ENCODE results near the gene RPL38.
A peak's percentile ranks its signal among the peaks of the same experiment; 100 is the strongest.

RPL38 gene

DNA sequence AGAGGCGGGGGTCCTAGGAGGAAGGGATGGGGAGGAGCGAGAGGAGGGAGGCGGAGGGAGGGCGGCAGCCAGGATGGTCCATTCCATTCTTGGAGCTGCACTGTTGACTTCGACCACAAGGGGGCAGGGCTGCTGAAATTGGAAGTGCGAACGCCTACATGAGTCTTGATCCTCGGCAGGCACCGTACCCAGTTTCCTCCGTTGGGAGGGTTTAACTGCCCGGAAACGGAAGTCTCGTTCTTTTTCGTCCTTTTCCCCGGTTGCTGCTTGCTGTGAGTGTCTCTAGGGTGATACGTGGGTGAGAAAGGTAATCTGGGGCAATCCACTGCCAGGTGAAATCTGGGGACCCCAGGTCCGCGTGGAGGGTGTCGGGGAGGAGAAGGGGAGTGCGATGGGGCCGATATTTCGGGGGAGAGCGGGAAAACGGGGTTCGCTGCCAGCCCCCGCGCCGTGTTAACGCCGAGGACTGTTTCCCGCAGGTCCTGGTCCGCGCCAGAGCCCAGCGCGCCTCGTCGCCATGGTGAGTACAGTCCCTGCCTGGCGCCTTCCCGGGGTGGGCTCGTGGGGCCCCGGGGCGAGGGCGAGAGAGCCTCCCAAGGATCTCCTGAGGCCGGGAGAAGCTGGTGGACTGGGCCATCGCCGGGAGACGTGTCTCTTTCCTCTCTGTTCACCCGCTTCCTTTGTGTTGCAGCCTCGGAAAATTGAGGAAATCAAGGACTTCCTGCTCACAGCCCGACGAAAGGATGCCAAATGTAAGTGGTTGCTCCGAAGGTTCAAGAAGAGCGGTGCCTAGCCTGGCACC is at the start of gene RPL38:
RPL38 (plus strand) TSS at position 240 of the 802 bp plus-strand sequence; CDS start at position 518, 278 bp downstream.
- DNase-seq (ENCODE audit: low read depth, low spot score), result peak; percentile 97
- in situ Hi-C loops (cut with HindIII; ENCODE audit: low sequenced_read_pairs), result no loop called here
- peak within 1 kb of the TSS; percentile 78 for H3K4me3 ChIP-seq (ENCODE audit: low read depth, low read length)
- TF ChIP-seq CTCF (IDR thresholded peaks at IDR 0.05; ENCODE audit: low read depth, low read length), result peak; percentile 96

- no peak for TF ChIP-seq CTCF (IDR thresholded peaks at IDR 0.05; ENCODE audit: low read depth, low read length)
Measured at GRCh38 chr17:74153821-74154430, 49.6 kb upstream of the RPL38 start.

GRCh38 chr17:74156878-74157277 is 46.6 kb upstream of the RPL38 start:
- no peak overlapping the region for H3K4me3 ChIP-seq (ENCODE audit: low read depth, low read length)
- in situ Hi-C loops (cut with HindIII; ENCODE audit: low sequenced_read_pairs), result no loop called here
- no peak for TF ChIP-seq CTCF (IDR thresholded peaks at IDR 0.05; ENCODE audit: low read depth, low read length)
- DNase-seq (ENCODE audit: low read depth, low spot score), result no peak

More at GRCh38 chr17:74153821-74154430, 49.6 kb upstream of the RPL38 start:
- no peak overlapping the region for H3K4me3 ChIP-seq (ENCODE audit: low read depth, low read length)
- in situ Hi-C loops (cut with HindIII; ENCODE audit: low sequenced_read_pairs), result no loop called here
- DNase-seq (ENCODE audit: low read depth, low spot score), result no peak

- in situ Hi-C loops (cut with HindIII; ENCODE audit: low sequenced_read_pairs), result no loop called here
- no peak overlapping the region for H3K4me3 ChIP-seq (ENCODE audit: low read depth, low read length)
- no peak for TF ChIP-seq CTCF (IDR thresholded peaks at IDR 0.05; ENCODE audit: low read depth, low read length)
- DNase-seq (ENCODE audit: low read depth, low spot score), result no peak
Measured at GRCh38 chr17:74157366-74157765, 46.1 kb upstream of the RPL38 start.

GRCh38 chr17:74158761-74159160 is 44.7 kb upstream of the RPL38 start:
- no peak for DNase-seq (ENCODE audit: low read depth, low spot score)
- TF ChIP-seq CTCF (IDR thresholded peaks at IDR 0.05; ENCODE audit: low read depth, low read length), result no peak
- no peak overlapping the region for H3K4me3 ChIP-seq (ENCODE audit: low read depth, low read length)
- in situ Hi-C loops (cut with HindIII; ENCODE audit: low sequenced_read_pairs), result no loop called here

DNA sequence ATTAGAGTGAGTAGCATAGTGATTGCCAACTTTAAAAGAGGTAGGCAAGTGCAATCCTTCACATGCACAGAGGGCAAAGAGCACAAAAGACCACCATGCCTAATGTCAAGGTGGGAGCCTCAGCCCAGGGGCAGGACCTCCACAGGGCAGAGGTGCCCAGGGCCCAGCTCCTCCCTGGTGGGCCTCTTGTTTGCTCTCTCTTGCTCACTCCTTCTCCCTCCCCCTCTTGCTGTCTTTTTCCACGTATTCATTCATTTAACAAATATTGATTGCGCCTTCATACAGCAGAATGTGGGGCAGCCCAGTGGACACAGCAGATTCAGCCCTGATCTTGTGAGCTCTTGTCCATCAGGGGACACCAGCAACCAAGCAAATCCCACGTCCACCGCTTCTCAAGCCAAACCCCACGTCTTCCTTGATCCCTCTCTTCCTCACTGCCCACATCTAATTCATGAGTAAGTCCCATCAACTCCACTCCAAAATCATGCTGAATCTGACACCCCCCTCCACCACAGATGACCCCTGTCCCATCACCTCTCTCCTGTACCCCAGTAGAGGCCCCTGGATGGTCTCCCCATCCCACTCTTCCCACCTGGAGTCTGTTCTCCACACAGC is 44.1 kb upstream of the RPL38 start:
- in situ Hi-C loops (cut with HindIII; ENCODE audit: low sequenced_read_pairs), result no loop called here
- no peak for DNase-seq (ENCODE audit: low read depth, low spot score)
- H3K4me3 ChIP-seq (ENCODE audit: low read depth, low read length), result no peak overlapping the region
- no peak for TF ChIP-seq CTCF (IDR thresholded peaks at IDR 0.05; ENCODE audit: low read depth, low read length)
